HepG2 (cell line): ENCODE data around the gene AUH. TPM values are rescaled to one million over a fixed set of nuclear protein-coding genes. Genes with fewer than 3 reads are reported as not detected.
A peak's percentile ranks its signal among the peaks of the same experiment; 100 is the strongest.

Source experiments
- AKAP8 ChIP-seq: sonication (generic); formaldehyde crosslinking; IDR thresholded peaks from 2 replicates; pipeline ENCODE4 v1.5.1; 2020; ENCODE audit warnings: mild to moderate bottlenecking, missing genetic modification reagents
- CEBPB ChIP-seq: IDR thresholded peaks from 2 replicates; pipeline ENCODE4 v1.6.1; 2011; ENCODE audit warnings: low read depth, low read length, improper control_type of control experiment, borderline replicate concordance
- FLYWCH1 ChIP-seq: sonication (generic); formaldehyde crosslinking; IDR thresholded peaks from 2 replicates; pipeline ENCODE4 v1.8.1; 2023; ENCODE audit warnings: mild to moderate bottlenecking, missing genetic modification reagents
- GPN1 ChIP-seq: sonication (generic); formaldehyde crosslinking; IDR thresholded peaks from 2 replicates; pipeline ENCODE4 v1.5.1; 2020; ENCODE audit warnings: missing genetic modification reagents, borderline replicate concordance
- PCBP2 ChIP-seq: fragments of 200-400 bp; formaldehyde crosslinking; optimal IDR thresholded peaks from 2 replicates; pipeline ENCODE3; 2018; ENCODE audit warnings: low read length, low read depth; ENCODE audit not compliant: poor library complexity, severe bottlenecking
- PLRG1 ChIP-seq: fragments of 450-650 bp; conservative IDR thresholded peaks from 2 replicates; pipeline ENCODE4 v1.6.1; 2016
- RFX3 ChIP-seq: IDR thresholded peaks from 2 replicates; pipeline ENCODE4 v1.6.1; 2016; ENCODE audit warnings: missing biosample characterization, missing genetic modification reagents
- TBX2 ChIP-seq: sonication (generic); formaldehyde crosslinking; IDR thresholded peaks from 2 replicates; pipeline ENCODE4 v1.5.0; 2020; ENCODE audit warnings: missing genetic modification reagents, mild to moderate bottlenecking, borderline replicate concordance
- TBX3 ChIP-seq: fragments of 450-650 bp; IDR thresholded peaks from 2 replicates; pipeline ENCODE4 v1.6.1; 2017; ENCODE audit warnings: antibody characterized with exemption, mild to moderate bottlenecking, inconsistent platforms, borderline replicate concordance
- TGIF2 ChIP-seq: IDR thresholded peaks from 2 replicates; pipeline ENCODE4 v1.6.1; 2016; ENCODE audit warnings: control low read depth, missing compliant biosample characterization
- ZNF556 ChIP-seq: sonication (generic); formaldehyde crosslinking; IDR thresholded peaks from 2 replicates; pipeline ENCODE4 v1.4.0; 2020; ENCODE audit warnings: mild to moderate bottlenecking, missing genetic modification reagents, borderline replicate concordance
- ZNF644 ChIP-seq: IDR thresholded peaks from 2 replicates; pipeline ENCODE4 v1.6.1; 2016; ENCODE audit warnings: low read depth
- polyA plus RNA-seq, 8 experiments: library from polyadenylated mRNA; depleted of rRNA in 3 of 8; stranded (reverse) in 7 of 8; unstranded in 1 of 8; fragments of >200 nt; fragmentation: Illumina TruSeq in 4 of 8; extraction: Trizol in 4 of 8; gene quantifications; 2 replicates each; pipeline versions ENCODE4 v1.2.1 to v1.2.3, GENCODE V29; 2011 to 2016; ENCODE audit warnings: low read depth in 4 of 8, missing spikeins in 1 of 8, mixed read lengths in 1 of 8; ENCODE audit not compliant: insufficient read depth in 1 of 8
- total RNA-seq, 5 experiments: library from RNA; depleted of rRNA; stranded (reverse); fragments of >200 nt; fragmentation: Illumina TruSeq; extraction: Trizol; gene quantifications; 2 replicates each; pipeline ENCODE4 v1.2.3, GENCODE V29; 2016; ENCODE audit warnings: low read depth in 1 of 5
- TF ChIP-seq, protein P1 (sequence below): sonication (generic); formaldehyde crosslinking; IDR thresholded peaks from 2 replicates; pipeline ENCODE4 v1.4.0; 2020; ENCODE audit warnings: low read depth, mild to moderate bottlenecking, missing genetic modification reagents
- TF ChIP-seq, protein P2 (sequence below), 2 experiments: fragments of 450-650 bp in 1 of 2; sonication (generic) in 1 of 2; formaldehyde crosslinking; IDR thresholded peaks; 2 replicates each; pipeline versions ENCODE4 v1.5.0 to v1.8.0; 2020 to 2022; ENCODE audit warnings: mild to moderate bottlenecking in 1 of 2, missing genetic modification reagents in 1 of 2
- TF ChIP-seq, protein P3 (sequence below): sonication (generic); formaldehyde crosslinking; IDR thresholded peaks from 2 replicates; pipeline ENCODE4 v1.9.0; 2021; ENCODE audit warnings: missing genetic modification reagents, borderline replicate concordance
- TF ChIP-seq, protein P4 (sequence below): IDR thresholded peaks from 2 replicates; pipeline ENCODE4 v1.6.1; 2016
- TF ChIP-seq, protein P5 (sequence below): IDR thresholded peaks from 2 replicates; pipeline ENCODE4 v1.6.1; 2018; ENCODE audit warnings: missing genetic modification reagents
- TF ChIP-seq, protein P6 (sequence below): sonication (generic); formaldehyde crosslinking; IDR thresholded peaks from 2 replicates; pipeline ENCODE4 v1.4.0; 2020; ENCODE audit warnings: missing genetic modification reagents

The AUH gene
- total and polyA plus RNA-seq, 2 of the 13 experiments (the other 11 are each of a cell fraction or from before 2014, with no cell fraction given) = 25.8 to 31.9 TPM

DNA sequence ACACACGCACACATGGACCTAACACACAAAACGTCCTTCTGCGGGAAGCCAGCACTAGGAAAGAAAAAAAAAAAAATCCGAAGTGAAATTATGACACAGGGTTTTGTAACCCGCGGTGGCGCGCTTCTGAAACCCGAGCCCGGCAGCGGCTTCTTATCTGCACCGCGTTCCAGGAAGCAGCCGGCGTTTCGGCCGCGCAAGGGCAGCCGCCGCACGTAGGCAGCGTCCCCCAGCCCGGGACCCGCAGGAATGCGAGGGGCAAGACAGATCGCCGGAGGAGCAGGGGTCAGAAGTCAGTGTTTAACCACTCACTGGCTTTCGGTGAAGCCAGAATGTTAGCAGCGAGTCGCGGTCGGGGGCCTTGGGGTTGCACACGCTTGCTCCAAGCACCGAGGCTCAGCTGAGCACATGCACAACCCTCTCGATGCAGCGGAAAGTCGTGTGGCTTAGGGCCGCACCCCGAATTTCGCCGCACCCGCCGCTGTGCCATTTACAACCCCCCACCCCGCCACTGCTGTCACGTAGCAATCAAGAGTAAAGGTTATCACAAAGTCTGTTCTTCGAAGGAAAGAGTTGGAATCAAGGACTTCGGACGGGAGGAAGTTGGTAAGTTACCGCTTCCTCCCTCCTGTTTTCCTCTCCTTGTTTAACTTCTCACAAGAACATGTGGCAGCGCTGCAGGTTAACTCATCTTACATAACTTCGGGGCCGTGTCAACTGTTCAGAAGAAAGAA is 167.9 kb downstream of the AUH start (continued):
- TF ChIP-seq, protein P1, sequence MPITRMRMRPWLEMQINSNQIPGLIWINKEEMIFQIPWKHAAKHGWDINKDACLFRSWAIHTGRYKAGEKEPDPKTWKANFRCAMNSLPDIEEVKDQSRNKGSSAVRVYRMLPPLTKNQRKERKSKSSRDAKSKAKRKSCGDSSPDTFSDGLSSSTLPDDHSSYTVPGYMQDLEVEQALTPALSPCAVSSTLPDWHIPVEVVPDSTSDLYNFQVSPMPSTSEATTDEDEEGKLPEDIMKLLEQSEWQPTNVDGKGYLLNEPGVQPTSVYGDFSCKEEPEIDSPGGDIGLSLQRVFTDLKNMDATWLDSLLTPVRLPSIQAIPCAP = no peak
- TF ChIP-seq TBX3 (no peak), CEBPB (peak; percentile 63; the same call in 1 of the 2 replicates), GPN1 (CRISPR knock-in tag) (peak; percentile 77; the same call in 1 of the 2 replicates), ZNF556 (CRISPR knock-in tag) (0 out of 2 replicates have a peak, but pooled peaks have one; percentile 52), TGIF2 (CRISPR knock-in tag) (no peak), PLRG1 (no peak), FLYWCH1 (CRISPR knock-in tag) (0 out of 2 replicates have a peak, but pooled peaks have one; percentile 40), AKAP8 (no peak; the same call in 1 of the 2 replicates), PCBP2 (no peak), TBX2 (CRISPR knock-in tag) (peak; percentile 94), ZNF644 (CRISPR knock-in tag) (0 out of 2 replicates have a peak, but pooled peaks have one; percentile 31), RFX3 (CRISPR knock-in tag) (no peak)
- TF ChIP-seq, protein P2, sequence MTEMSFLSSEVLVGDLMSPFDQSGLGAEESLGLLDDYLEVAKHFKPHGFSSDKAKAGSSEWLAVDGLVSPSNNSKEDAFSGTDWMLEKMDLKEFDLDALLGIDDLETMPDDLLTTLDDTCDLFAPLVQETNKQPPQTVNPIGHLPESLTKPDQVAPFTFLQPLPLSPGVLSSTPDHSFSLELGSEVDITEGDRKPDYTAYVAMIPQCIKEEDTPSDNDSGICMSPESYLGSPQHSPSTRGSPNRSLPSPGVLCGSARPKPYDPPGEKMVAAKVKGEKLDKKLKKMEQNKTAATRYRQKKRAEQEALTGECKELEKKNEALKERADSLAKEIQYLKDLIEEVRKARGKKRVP (CRISPR knock-in tag; IDR thresholded peaks at IDR 0.05) = peak in 1 of 2 experiments; percentile 84; a peak in 2 of 4 replicates
- TF ChIP-seq, protein P3, sequence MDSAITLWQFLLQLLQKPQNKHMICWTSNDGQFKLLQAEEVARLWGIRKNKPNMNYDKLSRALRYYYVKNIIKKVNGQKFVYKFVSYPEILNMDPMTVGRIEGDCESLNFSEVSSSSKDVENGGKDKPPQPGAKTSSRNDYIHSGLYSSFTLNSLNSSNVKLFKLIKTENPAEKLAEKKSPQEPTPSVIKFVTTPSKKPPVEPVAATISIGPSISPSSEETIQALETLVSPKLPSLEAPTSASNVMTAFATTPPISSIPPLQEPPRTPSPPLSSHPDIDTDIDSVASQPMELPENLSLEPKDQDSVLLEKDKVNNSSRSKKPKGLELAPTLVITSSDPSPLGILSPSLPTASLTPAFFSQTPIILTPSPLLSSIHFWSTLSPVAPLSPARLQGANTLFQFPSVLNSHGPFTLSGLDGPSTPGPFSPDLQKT (CRISPR knock-in tag) = peak; percentile 63; the same call in 1 of the 2 replicates
- TF ChIP-seq, protein P4, sequence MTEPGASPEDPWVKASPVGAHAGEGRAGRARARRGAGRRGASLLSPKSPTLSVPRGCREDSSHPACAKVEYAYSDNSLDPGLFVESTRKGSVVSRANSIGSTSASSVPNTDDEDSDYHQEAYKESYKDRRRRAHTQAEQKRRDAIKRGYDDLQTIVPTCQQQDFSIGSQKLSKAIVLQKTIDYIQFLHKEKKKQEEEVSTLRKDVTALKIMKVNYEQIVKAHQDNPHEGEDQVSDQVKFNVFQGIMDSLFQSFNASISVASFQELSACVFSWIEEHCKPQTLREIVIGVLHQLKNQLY = no peak; the same call in 1 of the 2 replicates
- TF ChIP-seq, protein P5, sequence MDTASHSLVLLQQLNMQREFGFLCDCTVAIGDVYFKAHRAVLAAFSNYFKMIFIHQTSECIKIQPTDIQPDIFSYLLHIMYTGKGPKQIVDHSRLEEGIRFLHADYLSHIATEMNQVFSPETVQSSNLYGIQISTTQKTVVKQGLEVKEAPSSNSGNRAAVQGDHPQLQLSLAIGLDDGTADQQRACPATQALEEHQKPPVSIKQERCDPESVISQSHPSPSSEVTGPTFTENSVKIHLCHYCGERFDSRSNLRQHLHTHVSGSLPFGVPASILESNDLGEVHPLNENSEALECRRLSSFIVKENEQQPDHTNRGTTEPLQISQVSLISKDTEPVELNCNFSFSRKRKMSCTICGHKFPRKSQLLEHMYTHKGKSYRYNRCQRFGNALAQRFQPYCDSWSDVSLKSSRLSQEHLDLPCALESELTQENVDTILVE (CRISPR knock-in tag) = no peak; the same call in 1 of the 2 replicates
- TF ChIP-seq, protein P6, sequence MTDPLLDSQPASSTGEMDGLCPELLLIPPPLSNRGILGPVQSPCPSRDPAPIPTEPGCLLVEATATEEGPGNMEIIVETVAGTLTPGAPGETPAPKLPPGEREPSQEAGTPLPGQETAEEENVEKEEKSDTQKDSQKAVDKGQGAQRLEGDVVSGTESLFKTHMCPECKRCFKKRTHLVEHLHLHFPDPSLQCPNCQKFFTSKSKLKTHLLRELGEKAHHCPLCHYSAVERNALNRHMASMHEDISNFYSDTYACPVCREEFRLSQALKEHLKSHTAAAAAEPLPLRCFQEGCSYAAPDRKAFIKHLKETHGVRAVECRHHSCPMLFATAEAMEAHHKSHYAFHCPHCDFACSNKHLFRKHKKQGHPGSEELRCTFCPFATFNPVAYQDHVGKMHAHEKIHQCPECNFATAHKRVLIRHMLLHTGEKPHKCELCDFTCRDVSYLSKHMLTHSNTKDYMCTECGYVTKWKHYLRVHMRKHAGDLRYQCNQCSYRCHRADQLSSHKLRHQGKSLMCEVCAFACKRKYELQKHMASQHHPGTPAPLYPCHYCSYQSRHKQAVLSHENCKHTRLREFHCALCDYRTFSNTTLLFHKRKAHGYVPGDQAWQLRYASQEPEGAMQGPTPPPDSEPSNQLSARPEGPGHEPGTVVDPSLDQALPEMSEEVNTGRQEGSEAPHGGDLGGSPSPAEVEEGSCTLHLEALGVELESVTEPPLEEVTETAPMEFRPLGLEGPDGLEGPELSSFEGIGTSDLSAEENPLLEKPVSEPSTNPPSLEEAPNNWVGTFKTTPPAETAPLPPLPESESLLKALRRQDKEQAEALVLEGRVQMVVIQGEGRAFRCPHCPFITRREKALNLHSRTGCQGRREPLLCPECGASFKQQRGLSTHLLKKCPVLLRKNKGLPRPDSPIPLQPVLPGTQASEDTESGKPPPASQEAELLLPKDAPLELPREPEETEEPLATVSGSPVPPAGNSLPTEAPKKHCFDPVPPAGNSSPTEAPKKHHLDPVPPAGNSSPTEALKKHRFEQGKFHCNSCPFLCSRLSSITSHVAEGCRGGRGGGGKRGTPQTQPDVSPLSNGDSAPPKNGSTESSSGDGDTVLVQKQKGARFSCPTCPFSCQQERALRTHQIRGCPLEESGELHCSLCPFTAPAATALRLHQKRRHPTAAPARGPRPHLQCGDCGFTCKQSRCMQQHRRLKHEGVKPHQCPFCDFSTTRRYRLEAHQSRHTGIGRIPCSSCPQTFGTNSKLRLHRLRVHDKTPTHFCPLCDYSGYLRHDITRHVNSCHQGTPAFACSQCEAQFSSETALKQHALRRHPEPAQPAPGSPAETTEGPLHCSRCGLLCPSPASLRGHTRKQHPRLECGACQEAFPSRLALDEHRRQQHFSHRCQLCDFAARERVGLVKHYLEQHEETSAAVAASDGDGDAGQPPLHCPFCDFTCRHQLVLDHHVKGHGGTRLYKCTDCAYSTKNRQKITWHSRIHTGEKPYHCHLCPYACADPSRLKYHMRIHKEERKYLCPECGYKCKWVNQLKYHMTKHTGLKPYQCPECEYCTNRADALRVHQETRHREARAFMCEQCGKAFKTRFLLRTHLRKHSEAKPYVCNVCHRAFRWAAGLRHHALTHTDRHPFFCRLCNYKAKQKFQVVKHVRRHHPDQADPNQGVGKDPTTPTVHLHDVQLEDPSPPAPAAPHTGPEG (CRISPR knock-in tag) = peak; percentile 60; the same call in 1 of the 2 replicates
